AML-193 (cell line): ENCODE results near the gene FOXN4.

Source experiments
- DNase-seq, 2 experiments: peaks; one replicate each; lab custom pipeline; 2025; lab: John Stamatoyannopoulos, UW

FOXN4 gene

GRCh38 chr12:109258607-109259544 is 50.2 kb downstream of the FOXN4 start:
- DNase-seq: no peak

GRCh38 chr12:109258201-109258600 is 50.9 kb downstream of the FOXN4 start:
- no peak for DNase-seq

GRCh38 chr12:109256011-109256410 is 53.1 kb downstream of the FOXN4 start:
- no peak for DNase-seq

GRCh38 chr12:109255377-109255776 is 53.7 kb downstream of the FOXN4 start:
- DNase-seq: no peak

- DNase-seq: no peak
Measured at GRCh38 chr12:109253913-109254544, 55.1 kb downstream of the FOXN4 start.

GRCh38 chr12:109252799-109253198 is 56.3 kb downstream of the FOXN4 start:
- DNase-seq: no peak

GRCh38 chr12:109250523-109250922 is 58.6 kb downstream of the FOXN4 start:
- DNase-seq: no peak

- no peak for DNase-seq
Measured at GRCh38 chr12:109247831-109248654, 61.0 kb downstream of the FOXN4 start.

- DNase-seq: no peak
Measured at GRCh38 chr12:109246221-109246620, 62.9 kb downstream of the FOXN4 start.

GRCh38 chr12:109244073-109244472 is 65.0 kb downstream of the FOXN4 start:
- no peak for DNase-seq

GRCh38 chr12:109241936-109242335 is 67.1 kb downstream of the FOXN4 start:
- DNase-seq: no peak

GRCh38 chr12:109240365-109240764 is 68.7 kb downstream of the FOXN4 start:
- no peak for DNase-seq

GRCh38 chr12:109239691-109240090 is 69.4 kb downstream of the FOXN4 start:
- no peak for DNase-seq

GRCh38 chr12:109239179-109239578 is 69.9 kb downstream of the FOXN4 start:
- no peak for DNase-seq

GRCh38 chr12:109236257-109236656 is 72.8 kb downstream of the FOXN4 start:
- DNase-seq: no peak

GRCh38 chr12:109234012-109234411 is 75.1 kb downstream of the FOXN4 start:
- DNase-seq: no peak

- no peak for DNase-seq
Measured at GRCh38 chr12:109232731-109233130, 76.4 kb downstream of the FOXN4 start.

- no peak for DNase-seq
Measured at GRCh38 chr12:109230193-109230592, 78.9 kb downstream of the FOXN4 start.

GRCh38 chr12:109228664-109229063 is 80.4 kb downstream of the FOXN4 start:
- no peak for DNase-seq
